Activated CD4-positive, alpha-beta T cell treated with anti-CD3 and anti-CD28 coated beads for 24 hours (primary cell): Measurements from ENCODE around the gene NR2F1.

ENCODE experiments used
- DNase-seq, 2 donors: peaks; one replicate each; pipeline ENCODE4 v3.0.0-alpha.2; 2020; ENCODE audit warnings: low read depth in 2 of 2

NR2F1 gene

DNA sequence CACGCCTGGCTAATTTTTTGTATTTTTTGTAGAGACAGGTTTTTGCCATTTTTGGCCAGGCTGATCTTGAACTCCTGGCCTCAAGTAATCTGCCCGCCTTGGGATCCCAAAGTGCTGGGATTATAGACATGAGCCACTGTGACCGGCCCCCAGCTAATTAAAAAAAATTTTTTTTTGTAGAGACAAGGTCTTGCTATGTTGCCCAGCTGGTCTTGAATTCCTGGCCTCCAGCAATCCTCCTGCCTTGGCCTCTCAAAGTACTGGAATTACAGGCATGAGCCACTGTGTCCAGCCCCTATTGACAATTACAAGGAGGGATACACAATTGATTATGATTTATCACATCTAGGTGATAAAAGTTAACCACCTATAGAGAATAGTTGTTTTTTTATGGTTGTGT lies 59.5 kb downstream of the NR2F1 start:
- DNase-seq: no peak
